Duodenal mucosa (tissue), 2 donors: ENCODE data around the gene ADGRG3.
A peak's percentile ranks its signal among the peaks of the same experiment; 100 is the strongest.
"Not testable (repeated sequence)": the region's sequence is repeated elsewhere in the genome, so short reads cannot be mapped to it uniquely, and the experiment has no call there.

Experiments
- H3K27ac ChIP-seq: one replicate; pipeline ENCODE4 v1.7.0; 2013; ENCODE audit warnings: low read depth, low read length
- H3K27me3 ChIP-seq, 2 donors: one replicate each; pipeline ENCODE4 v1.7.0; 2013; ENCODE audit warnings: low read length in 2 of 2, control low read depth in 1 of 2; ENCODE audit not compliant: insufficient read depth in 2 of 2, control insufficient read depth in 1 of 2
- H3K36me3 ChIP-seq, 2 donors: one replicate each; pipeline ENCODE4 v1.7.0; 2013; ENCODE audit warnings: low read length in 2 of 2, control low read depth in 1 of 2; ENCODE audit not compliant: insufficient read depth in 2 of 2, control insufficient read depth in 1 of 2
- H3K4me1 ChIP-seq, 2 donors: one replicate each; pipeline ENCODE4 v1.7.0; 2013; ENCODE audit warnings: low read length in 2 of 2, control low read depth in 1 of 2; ENCODE audit not compliant: insufficient read depth in 2 of 2, control insufficient read depth in 1 of 2
- H3K4me3 ChIP-seq, 2 donors: one replicate each; pipeline ENCODE4 v1.7.0; 2013; ENCODE audit warnings: low read length in 2 of 2, low read depth in 1 of 2
- H3K9ac ChIP-seq, 2 donors: one replicate each; pipeline ENCODE4 v1.7.0; 2013; ENCODE audit warnings: low read length in 2 of 2, low read depth in 1 of 2
- H3K9me3 ChIP-seq, 2 donors: one replicate each; pipeline ENCODE4 v1.7.0; 2013; ENCODE audit warnings: low read length in 2 of 2, control low read depth in 1 of 2; ENCODE audit not compliant: control insufficient read depth in 1 of 2

The ADGRG3 gene

GRCh38 chr16:57729182-57729484, 61.0 kb downstream of the ADGRG3 start:
- no peaks in the 10 kb centered on the region for H3K27me3 ChIP-seq
- H3K4me3 ChIP-seq = no peak overlapping the region
- no peaks in the 10 kb centered on the region for H3K36me3 ChIP-seq
- H3K27ac ChIP-seq = no peak overlapping the region
- H3K9me3 ChIP-seq = no peaks in the 10 kb centered on the region
- H3K4me1 ChIP-seq = peaks cover 0 to under 1% of the 10 kb centered on the region in 2 donors
- no peak overlapping the region for H3K9ac ChIP-seq

DNA sequence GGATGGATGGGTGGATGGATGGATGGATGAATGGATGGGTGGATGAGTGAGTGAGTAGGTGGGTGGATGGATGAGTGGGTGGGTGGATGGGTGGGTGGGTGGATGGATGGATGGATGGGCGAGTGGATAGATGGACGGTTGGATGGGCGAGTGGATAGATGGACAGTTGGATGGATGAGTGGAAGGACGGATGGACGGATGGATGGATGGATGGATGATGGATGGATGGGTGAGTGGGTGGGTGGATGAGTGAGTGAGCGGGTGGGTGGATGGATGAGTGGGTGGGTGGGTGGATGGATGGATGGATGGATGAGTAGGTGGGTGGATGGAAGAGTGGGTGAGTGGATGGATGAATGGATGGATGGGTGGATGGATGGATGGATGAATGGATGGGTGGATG, 61.7 kb downstream of the ADGRG3 start:
- not testable (repeated sequence) for H3K36me3 ChIP-seq, H3K9ac ChIP-seq, H3K4me3 ChIP-seq, H3K4me1 ChIP-seq, H3K9me3 ChIP-seq, H3K27ac ChIP-seq, H3K27me3 ChIP-seq

GRCh38 chr16:57730771-57731730, 62.9 kb downstream of the ADGRG3 start:
- Histone ChIP-seq H3K36me3 (no peaks in the 10 kb centered on the region), H3K9ac (no peak overlapping the region), H3K4me1 (peaks cover 5 to 8% of the 10 kb centered on the region in 2 donors), H3K27me3 (no peaks in the 10 kb centered on the region), H3K27ac (no peak overlapping the region), H3K4me3 (no peak overlapping the region), H3K9me3 (no peaks in the 10 kb centered on the region)

GRCh38 chr16:57732037-57732436, 63.9 kb downstream of the ADGRG3 start:
- H3K4me3 ChIP-seq = no peak overlapping the region
- H3K9me3 ChIP-seq = no peaks in the 10 kb centered on the region
- no peak overlapping the region for H3K9ac ChIP-seq
- no peaks in the 10 kb centered on the region for H3K36me3 ChIP-seq
- H3K27me3 ChIP-seq = no peaks in the 10 kb centered on the region
- no peak overlapping the region for H3K27ac ChIP-seq
- H3K4me1 ChIP-seq = peaks cover 15 to 18% of the 10 kb centered on the region in 2 donors

DNA sequence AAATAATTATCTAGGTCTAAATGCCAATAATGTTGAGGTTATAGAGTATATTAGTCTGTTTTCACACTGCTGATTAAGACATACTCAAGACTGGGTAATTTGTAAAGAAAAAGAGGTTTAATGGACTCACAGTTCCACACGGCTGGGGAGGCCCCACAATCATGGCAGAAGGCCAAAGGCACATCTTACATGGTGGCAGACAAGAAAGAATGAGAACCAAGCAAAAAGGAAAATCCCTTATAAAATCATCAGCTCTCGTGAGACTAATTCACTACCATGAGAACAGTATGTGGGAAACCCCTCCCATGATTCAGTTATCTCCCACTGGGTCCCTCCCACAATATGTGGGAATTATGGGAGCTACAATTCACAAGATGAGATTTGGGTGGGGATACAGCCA, 64.6 kb downstream of the ADGRG3 start:
- Histone ChIP-seq H3K4me3 (no peak overlapping the region), H3K27me3 (no peaks in the 10 kb centered on the region), H3K27ac (no peak overlapping the region), H3K36me3 (no peaks in the 10 kb centered on the region), H3K9me3 (no peaks in the 10 kb centered on the region), H3K9ac (no peak overlapping the region), H3K4me1 (peaks cover 21 to 22% of the 10 kb centered on the region in 2 donors)

DNA sequence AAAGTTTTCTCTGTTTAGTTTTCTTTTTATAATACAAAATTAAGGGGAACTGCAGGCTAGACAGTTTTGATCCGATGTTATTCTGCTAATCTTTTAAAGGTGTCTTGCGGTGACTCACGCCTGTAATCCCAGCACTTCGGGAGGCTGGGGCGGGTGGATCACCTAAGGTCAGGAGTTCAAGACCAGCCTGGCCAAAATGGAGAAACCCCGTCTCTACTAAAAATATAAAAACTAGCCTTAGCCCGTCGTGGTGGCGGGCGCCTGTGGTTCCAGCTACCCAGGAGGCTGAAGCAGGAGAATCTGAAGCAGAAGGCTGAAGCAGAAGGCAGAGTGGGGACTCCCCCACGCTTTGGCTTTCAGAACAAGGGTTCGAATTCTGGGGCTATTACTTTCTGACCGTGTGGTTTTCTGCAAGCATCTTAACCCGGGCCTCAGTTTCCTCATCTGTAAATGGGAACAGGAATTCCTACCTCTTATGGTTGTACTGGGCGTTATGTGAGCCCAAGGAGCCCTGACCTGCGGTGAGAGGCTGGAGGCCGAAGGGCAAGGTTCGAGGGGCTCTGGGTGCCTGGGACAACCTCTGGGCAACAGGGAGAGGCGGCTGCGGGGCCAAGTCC, 66.3 kb downstream of the ADGRG3 start:
- H3K9ac ChIP-seq = peak overlapping the region; percentile 77 to 88

DNA sequence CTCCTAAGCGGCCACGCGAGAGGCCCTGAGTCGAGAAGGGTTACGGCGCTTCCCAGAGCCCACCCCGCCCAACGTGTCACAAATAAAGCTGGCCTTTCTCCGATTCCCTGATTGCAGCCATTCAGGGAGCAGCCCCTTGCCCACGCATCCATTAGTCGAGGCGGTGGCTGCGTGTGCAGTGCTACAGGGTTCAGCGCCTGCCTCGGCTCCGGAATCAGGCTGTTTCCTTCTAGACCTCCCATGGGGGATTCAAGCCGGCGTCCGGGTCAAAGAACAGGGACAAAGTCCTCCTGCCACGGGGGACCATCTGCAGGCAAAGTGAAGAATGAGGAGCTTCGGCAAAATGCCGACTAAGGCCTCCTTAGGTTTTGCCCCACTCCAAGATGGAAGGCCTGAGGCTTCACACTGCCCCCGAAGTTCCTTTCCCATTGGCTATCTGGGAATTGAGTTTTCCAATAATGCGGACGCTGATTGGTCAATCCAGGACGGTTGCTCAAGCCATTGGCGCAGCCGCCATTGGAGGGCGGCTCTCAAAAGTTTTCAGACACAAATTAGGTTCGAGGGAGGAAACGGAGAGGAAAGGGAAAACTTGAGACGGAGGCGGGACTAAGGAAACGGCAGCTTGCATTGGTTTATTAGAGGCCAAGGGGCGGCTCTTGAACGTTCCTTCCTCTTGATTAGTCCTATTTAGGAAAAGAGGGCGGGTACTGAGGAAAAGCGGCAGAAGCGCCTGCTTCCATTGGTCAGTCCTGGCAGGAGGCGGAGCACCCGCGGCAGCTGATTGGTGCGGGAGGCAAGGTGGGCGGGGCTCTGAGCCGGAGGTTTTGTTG, 67.0 kb downstream of the ADGRG3 start:
- peaks cover 21 to 23% of the 10 kb centered on the region in 2 donors for H3K4me1 ChIP-seq

More for the DNA sequence above, 66.3 kb downstream of the ADGRG3 start:
- Histone ChIP-seq H3K27me3 (no peaks in the 10 kb centered on the region), H3K9me3 (no peaks in the 10 kb centered on the region), H3K36me3 (no peaks in the 10 kb centered on the region), H3K4me3 (peak overlapping the region; percentile 85 to 88), H3K27ac (peak overlapping the region; percentile 77), H3K4me1 (peaks cover 21 to 23% of the 10 kb centered on the region in 2 donors)

DNA sequence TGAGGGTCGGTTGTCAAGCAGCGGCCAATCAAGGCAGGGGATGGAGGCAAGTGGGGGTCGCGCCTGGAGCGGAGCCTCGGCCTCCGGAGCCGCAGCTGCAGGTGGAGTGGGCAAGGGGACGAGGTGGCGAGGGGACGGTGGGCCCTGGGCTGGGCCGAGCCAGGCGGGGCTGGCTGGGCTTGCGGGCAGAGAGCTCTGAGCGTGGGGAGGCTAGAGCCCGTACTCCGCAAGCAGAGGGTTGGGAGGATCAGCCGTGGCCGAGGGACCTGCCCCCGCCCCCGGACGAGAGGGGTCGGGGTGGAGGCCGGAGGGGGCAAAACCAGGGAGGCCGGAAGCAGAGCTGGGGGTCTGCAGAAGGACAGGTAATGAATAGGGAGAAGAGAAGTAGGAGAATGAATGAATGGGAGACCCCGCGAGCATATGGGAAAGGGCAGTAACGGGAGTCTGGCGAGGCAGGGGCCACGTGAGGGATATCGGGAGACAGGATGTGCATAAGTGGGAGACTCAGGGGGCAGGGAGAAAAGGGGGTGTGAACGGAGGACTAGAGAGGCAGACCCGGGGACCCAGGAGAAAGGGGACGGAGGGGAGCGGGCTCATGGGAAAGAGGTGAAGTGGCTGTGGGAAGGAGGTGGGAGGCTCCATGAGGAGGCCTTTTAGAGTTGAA, 67.8 kb downstream of the ADGRG3 start, which contains the start of gene KATNB1:
KATNB1 (plus strand) TSS at position 16 of the 664 bp plus-strand sequence. CDS start 1,474 bp downstream, outside the sequence.
- Histone ChIP-seq H3K4me1 (peaks cover 21 to 23% of the 10 kb centered on the region in 2 donors), H3K4me3 (peak within 1 kb of the TSS; percentile 85 to 98), H3K9ac (peak within 1 kb of the TSS; percentile 77 to 88), H3K36me3 (peaks cover 0 to 1% of the 10 kb centered on the region in 2 donors), H3K27ac (peak within 1 kb of the TSS; percentile 77), H3K27me3 (no peaks in the 10 kb centered on the region), H3K9me3 (no peaks in the 10 kb centered on the region)

More for the DNA sequence above, 67.0 kb downstream of the ADGRG3 start:
- Histone ChIP-seq H3K9me3 (no peaks in the 10 kb centered on the region), H3K27ac (peak overlapping the region; percentile 77), H3K9ac (peak overlapping the region; percentile 77 to 88), H3K36me3 (no peaks in the 10 kb centered on the region), H3K4me3 (peak overlapping the region; percentile 85 to 98), H3K27me3 (no peaks in the 10 kb centered on the region)

GRCh38 chr16:57736419-57737351, 68.6 kb downstream of the ADGRG3 start:
- Histone ChIP-seq H3K27ac (no peak overlapping the region), H3K9ac (peak overlapping the region; percentile 65)

More at GRCh38 chr16:57736419-57737351, 68.6 kb downstream of the ADGRG3 start:
- Histone ChIP-seq H3K27me3 (no peaks in the 10 kb centered on the region), H3K36me3 (peaks cover 0 to 2% of the 10 kb centered on the region in 2 donors), H3K4me1 (peaks cover 21 to 23% of the 10 kb centered on the region in 2 donors), H3K4me3 (peak overlapping the region; percentile 85 to 98), H3K9me3 (no peaks in the 10 kb centered on the region)
